GM12801 (cell line): Measurements from ENCODE around the gene PRKCD.

Source experiments
- CTCF ChIP-seq: IDR thresholded peaks from one replicate; pipeline ENCODE4 v1.5.1; 2011; ENCODE audit warnings: control low read depth; ENCODE audit not compliant: insufficient read length; ENCODE audit errors: extremely low read depth

PRKCD gene

GRCh38 chr3:53221345-53221744 lies 60.3 kb downstream of the PRKCD start:
- TF ChIP-seq CTCF, result no peak

- no peak for TF ChIP-seq CTCF
Observed at GRCh38 chr3:53221827-53222182, 60.8 kb downstream of the PRKCD start.

GRCh38 chr3:53222183-53222901 lies 61.3 kb downstream of the PRKCD start:
- TF ChIP-seq CTCF, result no peak

- TF ChIP-seq CTCF, result no peak
Observed at GRCh38 chr3:53223025-53223424, 62.0 kb downstream of the PRKCD start.

GRCh38 chr3:53223541-53223966 lies 62.5 kb downstream of the PRKCD start:
- TF ChIP-seq CTCF, result no peak

GRCh38 chr3:53224026-53224425 lies 63.0 kb downstream of the PRKCD start:
- no peak for TF ChIP-seq CTCF

- no peak for TF ChIP-seq CTCF
Observed at GRCh38 chr3:53224536-53224935, 63.5 kb downstream of the PRKCD start.
